Measurements from ENCODE around the gene PFKFB3.
A peak's percentile ranks its signal among the peaks of the same experiment; 100 is the strongest.

The PFKFB3 gene

GRCh38 chr10:6171881-6172695 is 30.6 kb upstream of the PFKFB3 start:
- DNase-seq (ENCODE audit: low read depth), result peak; percentile 68
- H3K4me3 ChIP-seq (ENCODE audit: low read depth, low read length), result no peak overlapping the region
- no peak for TF ChIP-seq CTCF (conservative IDR thresholded peaks at IDR 0.05; ENCODE audit: low read depth, low read length)

DNA sequence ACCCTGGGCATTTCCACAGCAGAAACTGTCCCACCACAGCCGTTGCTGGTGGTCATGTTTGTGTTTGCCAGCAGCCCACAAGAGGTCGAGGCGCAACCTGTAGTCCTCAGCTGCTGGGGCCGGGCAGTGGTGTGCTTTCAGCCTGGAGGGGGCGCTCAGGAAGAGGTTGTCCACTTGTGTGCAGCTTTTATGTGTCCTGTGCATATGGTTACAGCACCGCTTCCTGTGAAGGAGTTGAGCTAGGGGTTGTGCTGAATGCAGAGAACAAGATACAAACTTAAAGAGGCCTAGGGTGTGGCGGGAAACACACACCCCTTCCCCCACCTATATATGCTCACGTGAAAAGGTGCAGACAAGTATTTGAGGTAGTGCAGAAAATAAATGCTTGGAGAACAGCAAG is 29.5 kb upstream of the PFKFB3 start:
- H3K4me3 ChIP-seq (ENCODE audit: low read depth, low read length), result no peak overlapping the region
- peak; percentile 46 for TF ChIP-seq CTCF (conservative IDR thresholded peaks at IDR 0.05; ENCODE audit: low read depth, low read length)
- DNase-seq (ENCODE audit: low read depth), result no peak

DNA sequence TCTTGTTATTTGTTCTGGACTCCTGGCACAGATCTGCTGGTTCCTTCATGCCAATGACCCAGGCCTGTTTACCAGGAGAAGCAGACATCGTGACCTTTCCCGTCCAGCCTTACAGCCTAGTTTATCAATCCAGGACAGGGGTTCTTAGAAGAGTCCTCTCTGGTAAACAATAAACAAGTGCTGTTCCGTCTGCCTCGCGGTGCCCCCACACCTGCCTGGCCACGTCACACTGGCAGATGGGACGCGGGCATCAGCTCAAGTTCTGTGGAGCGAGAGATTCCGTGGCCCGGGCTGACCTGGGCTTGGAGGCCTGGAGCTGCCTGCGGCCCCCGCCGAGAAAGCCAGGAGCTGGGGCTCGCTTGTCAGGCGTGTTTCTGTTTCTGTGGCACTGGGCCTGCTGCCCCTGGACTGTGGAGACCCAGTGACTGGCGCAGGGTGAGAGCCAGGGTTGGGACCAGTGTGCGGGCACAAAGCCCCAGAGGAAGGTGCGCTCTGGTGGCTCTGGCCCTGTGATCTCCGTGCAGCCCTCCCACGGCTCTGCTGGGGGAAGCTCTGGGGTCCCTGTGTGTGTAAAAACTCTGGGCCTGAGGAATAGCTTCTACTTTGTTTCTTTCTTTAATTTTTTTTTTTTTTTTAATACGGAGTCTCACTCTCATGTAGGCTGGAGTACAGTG is 28.4 kb upstream of the PFKFB3 start:
- no peak for TF ChIP-seq CTCF (conservative IDR thresholded peaks at IDR 0.05; ENCODE audit: low read depth, low read length)
- no peak for DNase-seq (ENCODE audit: low read depth)
- H3K4me3 ChIP-seq (ENCODE audit: low read depth, low read length), result no peak overlapping the region

GRCh38 chr10:6175329-6176055 is 27.2 kb upstream of the PFKFB3 start:
- no peak for DNase-seq (ENCODE audit: low read depth)

GRCh38 chr10:6176691-6177231 is 26.0 kb upstream of the PFKFB3 start:
- DNase-seq (ENCODE audit: low read depth), result no peak
- H3K4me3 ChIP-seq (ENCODE audit: low read depth, low read length), result no peak overlapping the region
- no peak for TF ChIP-seq CTCF (conservative IDR thresholded peaks at IDR 0.05; ENCODE audit: low read depth, low read length)

More at GRCh38 chr10:6175329-6176055, 27.2 kb upstream of the PFKFB3 start:
- TF ChIP-seq CTCF (conservative IDR thresholded peaks at IDR 0.05; ENCODE audit: low read depth, low read length), result no peak
- H3K4me3 ChIP-seq (ENCODE audit: low read depth, low read length), result no peak overlapping the region

DNA sequence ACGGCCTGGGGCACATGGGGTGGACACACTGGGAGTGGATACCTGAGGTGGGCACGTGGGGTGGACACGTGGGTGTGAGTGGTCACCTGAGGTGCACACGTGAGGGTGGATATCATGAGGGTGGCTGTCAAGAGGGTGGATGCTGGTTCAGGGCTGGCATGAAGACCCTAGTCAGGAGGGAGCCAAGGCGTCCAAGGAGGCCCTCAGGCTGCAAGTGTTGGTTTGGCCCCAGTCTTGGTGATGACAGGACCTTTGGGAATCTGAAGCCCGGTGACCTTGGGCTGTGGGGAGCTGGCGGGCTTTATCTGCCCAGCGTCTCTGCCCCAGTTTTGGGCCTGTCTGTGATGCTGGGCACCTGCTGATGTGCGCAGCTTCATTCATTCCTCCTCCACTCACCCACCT is 24.9 kb upstream of the PFKFB3 start:
- no peak for DNase-seq (ENCODE audit: low read depth)
- no peak overlapping the region for H3K4me3 ChIP-seq (ENCODE audit: low read depth, low read length)
- TF ChIP-seq CTCF (conservative IDR thresholded peaks at IDR 0.05; ENCODE audit: low read depth, low read length), result no peak

All from choroid plexus epithelial cell (primary cell).